Measurements from ENCODE around the gene DGKG.

DNA sequence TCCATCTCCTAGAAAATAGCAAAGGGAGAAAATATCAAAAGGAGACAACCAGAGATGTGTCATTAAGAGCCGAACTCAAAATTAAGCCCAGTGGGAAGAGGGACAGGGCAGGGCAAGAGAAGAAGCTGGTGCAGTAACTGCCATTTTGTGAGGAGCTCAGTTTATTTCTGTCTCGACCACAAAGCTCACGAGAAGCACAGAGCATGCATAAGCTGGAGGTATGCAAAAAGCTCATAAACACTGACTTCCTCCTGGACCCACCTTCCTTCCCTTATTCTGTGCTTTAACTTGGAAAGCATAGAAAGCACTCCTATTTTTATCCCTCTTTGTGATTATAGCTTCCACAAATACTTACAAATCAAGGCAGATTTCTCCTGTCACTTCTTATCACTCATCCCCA lies 81.3 kb downstream of the DGKG start:
- TF ChIP-seq, protein P1, sequence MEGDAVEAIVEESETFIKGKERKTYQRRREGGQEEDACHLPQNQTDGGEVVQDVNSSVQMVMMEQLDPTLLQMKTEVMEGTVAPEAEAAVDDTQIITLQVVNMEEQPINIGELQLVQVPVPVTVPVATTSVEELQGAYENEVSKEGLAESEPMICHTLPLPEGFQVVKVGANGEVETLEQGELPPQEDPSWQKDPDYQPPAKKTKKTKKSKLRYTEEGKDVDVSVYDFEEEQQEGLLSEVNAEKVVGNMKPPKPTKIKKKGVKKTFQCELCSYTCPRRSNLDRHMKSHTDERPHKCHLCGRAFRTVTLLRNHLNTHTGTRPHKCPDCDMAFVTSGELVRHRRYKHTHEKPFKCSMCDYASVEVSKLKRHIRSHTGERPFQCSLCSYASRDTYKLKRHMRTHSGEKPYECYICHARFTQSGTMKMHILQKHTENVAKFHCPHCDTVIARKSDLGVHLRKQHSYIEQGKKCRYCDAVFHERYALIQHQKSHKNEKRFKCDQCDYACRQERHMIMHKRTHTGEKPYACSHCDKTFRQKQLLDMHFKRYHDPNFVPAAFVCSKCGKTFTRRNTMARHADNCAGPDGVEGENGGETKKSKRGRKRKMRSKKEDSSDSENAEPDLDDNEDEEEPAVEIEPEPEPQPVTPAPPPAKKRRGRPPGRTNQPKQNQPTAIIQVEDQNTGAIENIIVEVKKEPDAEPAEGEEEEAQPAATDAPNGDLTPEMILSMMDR (IDR thresholded peaks at IDR 0.05): no peak
- TF ChIP-seq POLR2A (IDR thresholded peaks at IDR 0.05): no peak

All from right lobe of liver (tissue), 4 donors.